SU-DHL-6 (cell line): ENCODE measurements around the gene LRRC47.

Experiments
- EZH2phosphoT487 ChIP-seq: fragments of 200-600 bp; sonication (generic), shearing (Covaris generic); conservative IDR thresholded peaks from 2 replicates; pipeline ENCODE4 v1.6.1; 2018; ENCODE audit warnings: mild to moderate bottlenecking, antibody characterized with exemption, low read length, moderate library complexity, mixed read lengths
- TF ChIP-seq, protein P1 (sequence below): fragments of 200-600 bp; sonication (generic); IDR thresholded peaks from one replicate; pipeline ENCODE4 v1.5.1; 2017; ENCODE audit warnings: antibody characterized with exemption, mild to moderate bottlenecking, low read length, moderate library complexity; ENCODE audit not compliant: insufficient read depth, poor library complexity, severe bottlenecking

DNA sequence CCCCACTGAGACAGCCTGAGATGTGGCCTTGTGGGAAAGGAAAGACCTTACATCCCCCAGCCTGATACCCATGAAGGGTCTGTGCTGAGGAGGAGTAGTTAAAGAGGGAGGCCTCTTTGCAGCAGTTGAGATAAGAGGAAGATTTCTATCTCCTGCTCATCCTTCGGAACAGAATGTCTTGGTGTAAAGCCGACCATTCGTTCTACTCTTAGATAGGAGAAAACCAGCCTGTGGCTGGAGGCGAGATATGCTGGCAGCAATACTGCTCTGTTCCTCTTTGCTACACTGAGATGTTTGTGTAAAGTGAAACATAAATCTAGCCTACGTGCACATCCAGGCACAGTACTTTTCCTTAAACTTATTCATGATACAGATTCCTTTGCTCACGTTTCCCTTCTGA, 45.6 kb downstream of the LRRC47 start:
- TF ChIP-seq, protein P1, sequence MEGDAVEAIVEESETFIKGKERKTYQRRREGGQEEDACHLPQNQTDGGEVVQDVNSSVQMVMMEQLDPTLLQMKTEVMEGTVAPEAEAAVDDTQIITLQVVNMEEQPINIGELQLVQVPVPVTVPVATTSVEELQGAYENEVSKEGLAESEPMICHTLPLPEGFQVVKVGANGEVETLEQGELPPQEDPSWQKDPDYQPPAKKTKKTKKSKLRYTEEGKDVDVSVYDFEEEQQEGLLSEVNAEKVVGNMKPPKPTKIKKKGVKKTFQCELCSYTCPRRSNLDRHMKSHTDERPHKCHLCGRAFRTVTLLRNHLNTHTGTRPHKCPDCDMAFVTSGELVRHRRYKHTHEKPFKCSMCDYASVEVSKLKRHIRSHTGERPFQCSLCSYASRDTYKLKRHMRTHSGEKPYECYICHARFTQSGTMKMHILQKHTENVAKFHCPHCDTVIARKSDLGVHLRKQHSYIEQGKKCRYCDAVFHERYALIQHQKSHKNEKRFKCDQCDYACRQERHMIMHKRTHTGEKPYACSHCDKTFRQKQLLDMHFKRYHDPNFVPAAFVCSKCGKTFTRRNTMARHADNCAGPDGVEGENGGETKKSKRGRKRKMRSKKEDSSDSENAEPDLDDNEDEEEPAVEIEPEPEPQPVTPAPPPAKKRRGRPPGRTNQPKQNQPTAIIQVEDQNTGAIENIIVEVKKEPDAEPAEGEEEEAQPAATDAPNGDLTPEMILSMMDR, result no peak
- TF ChIP-seq EZH2phosphoT487, result no peak
